MG63 (cell line): ENCODE measurements around the gene ADGRF5. TPM values are rescaled to one million over a fixed set of nuclear protein-coding genes. Genes with fewer than 3 reads are reported as not detected.

ENCODE experiments used
- DNase-seq: peaks from one replicate; pipeline ENCODE4 v3.0.0-alpha.2; 2020
- H3K27me3 ChIP-seq: fragments of 250-450 bp; sonication (Bioruptor Pico); 2 replicates; pipeline ENCODE4 v1.5.1; 2020; ENCODE audit warnings: mild to moderate bottlenecking, moderate library complexity
- H3K36me3 ChIP-seq: fragments of 250-450 bp; sonication (Bioruptor Pico); 2 replicates; pipeline ENCODE4 v1.5.1; 2020; ENCODE audit warnings: mild to moderate bottlenecking, moderate library complexity
- H3K4me3 ChIP-seq: fragments of 250-450 bp; sonication (Bioruptor Pico); 2 replicates; pipeline ENCODE4 v1.5.1; 2020; ENCODE audit warnings: mild to moderate bottlenecking, moderate library complexity
- H3K9me3 ChIP-seq: fragments of 250-450 bp; sonication (Bioruptor Pico); 2 replicates; pipeline ENCODE4 v1.5.1; 2020; ENCODE audit warnings: mild to moderate bottlenecking, moderate library complexity
- total RNA-seq: library from RNA; depleted of rRNA; stranded (reverse); fragments of >200 nt; shearing (Covaris generic); gene quantifications from 2 replicates; pipeline ENCODE4 v1.2.3, GENCODE V29; 2014; ENCODE audit warnings: low replicate concordance

Gene ADGRF5
- total RNA-seq, 1 experiment from 2014 or later: not detected

GRCh38 chr6:46940433-46941226 is 18.9 kb upstream of the ADGRF5 start:
- Histone ChIP-seq H3K9me3 (no peaks in the 10 kb centered on the region), H3K27me3 (no peaks in the 10 kb centered on the region), H3K4me3 (no peak overlapping the region), H3K36me3 (no peaks in the 10 kb centered on the region)
- no peak for DNase-seq

GRCh38 chr6:46937642-46938041 is 15.9 kb upstream of the ADGRF5 start:
- no peak for DNase-seq
- Histone ChIP-seq H3K27me3 (no peaks in the 10 kb centered on the region), H3K4me3 (no peak overlapping the region), H3K36me3 (no peaks in the 10 kb centered on the region), H3K9me3 (no peaks in the 10 kb centered on the region)

DNA sequence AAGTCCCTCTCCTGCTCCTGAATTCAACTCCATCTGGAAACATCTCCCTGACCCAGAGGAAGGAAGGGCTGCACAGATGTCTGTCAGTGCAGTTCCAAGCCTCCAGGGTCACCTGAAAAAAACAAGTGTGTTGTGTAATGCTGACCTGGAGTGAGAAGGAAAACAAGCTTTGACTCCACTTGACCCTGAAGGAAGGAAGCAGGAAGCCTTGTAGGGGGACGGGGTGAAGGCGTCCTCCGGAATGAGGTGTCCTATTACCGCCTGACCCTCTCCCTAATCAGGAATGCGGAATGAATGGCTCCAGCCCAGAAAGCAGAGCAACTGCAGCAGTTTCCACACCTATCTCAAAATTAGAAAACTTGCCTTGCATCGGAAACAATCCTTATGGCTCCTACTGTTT is 13.9 kb upstream of the ADGRF5 start:
- Histone ChIP-seq H3K4me3 (no peak overlapping the region), H3K27me3 (no peaks in the 10 kb centered on the region), H3K36me3 (no peaks in the 10 kb centered on the region), H3K9me3 (no peaks in the 10 kb centered on the region)
- no peak for DNase-seq

DNA sequence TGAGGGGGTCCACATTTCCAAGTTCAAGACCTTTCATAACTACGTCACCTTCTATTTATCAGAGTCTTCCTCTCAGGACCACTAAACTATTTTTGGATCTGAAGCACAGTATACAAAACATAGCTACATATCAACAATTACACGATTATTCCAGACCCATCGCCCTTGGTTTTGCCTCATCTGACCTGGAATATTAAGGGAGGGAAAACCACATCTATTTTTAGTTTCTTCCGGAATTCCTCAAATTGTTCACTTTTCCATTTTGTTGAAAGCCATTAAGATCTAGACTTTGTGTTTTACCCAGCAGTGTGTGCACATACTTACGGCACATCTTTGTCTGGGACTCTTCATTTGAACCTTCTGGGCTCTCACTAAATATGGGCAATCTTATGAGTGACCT is 12.0 kb upstream of the ADGRF5 start:
- no peak for DNase-seq
- no peak overlapping the region for H3K4me3 ChIP-seq
- H3K9me3 ChIP-seq: no peaks in the 10 kb centered on the region
- no peaks in the 10 kb centered on the region for H3K36me3 ChIP-seq
- no peaks in the 10 kb centered on the region for H3K27me3 ChIP-seq

GRCh38 chr6:46932526-46933319 is 11.0 kb upstream of the ADGRF5 start:
- no peaks in the 10 kb centered on the region for H3K27me3 ChIP-seq
- DNase-seq: no peak
- H3K4me3 ChIP-seq: no peak overlapping the region
- no peaks in the 10 kb centered on the region for H3K9me3 ChIP-seq
- H3K36me3 ChIP-seq: no peaks in the 10 kb centered on the region

DNA sequence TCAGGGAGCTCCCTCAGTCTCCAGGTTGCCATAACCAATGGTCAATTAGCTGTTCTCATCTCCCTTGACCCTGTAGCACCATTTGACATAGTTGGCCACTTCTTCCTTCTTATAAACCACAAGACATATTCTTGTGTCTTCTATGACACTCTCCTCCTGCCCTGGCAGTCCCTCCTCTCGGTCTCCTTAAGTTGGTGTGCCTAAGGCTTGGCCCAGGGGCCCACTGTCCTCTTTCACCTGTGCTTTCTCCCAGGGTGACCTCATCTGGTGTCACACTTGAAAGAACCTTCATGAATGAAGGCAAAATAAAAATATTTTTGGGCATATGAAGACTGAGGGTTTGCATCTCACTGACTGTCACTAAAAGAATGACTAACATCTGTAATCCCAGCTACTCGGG is 9.7 kb upstream of the ADGRF5 start:
- Histone ChIP-seq H3K27me3 (no peaks in the 10 kb centered on the region), H3K36me3 (no peaks in the 10 kb centered on the region), H3K4me3 (no peak overlapping the region), H3K9me3 (no peaks in the 10 kb centered on the region)
- no peak for DNase-seq

- no peak overlapping the region for H3K4me3 ChIP-seq
- no peaks in the 10 kb centered on the region for H3K9me3 ChIP-seq
- H3K27me3 ChIP-seq: no peaks in the 10 kb centered on the region
- no peak for DNase-seq
- H3K36me3 ChIP-seq: no peaks in the 10 kb centered on the region
Measured at GRCh38 chr6:46930331-46930730, 8.6 kb upstream of the ADGRF5 start.

DNA sequence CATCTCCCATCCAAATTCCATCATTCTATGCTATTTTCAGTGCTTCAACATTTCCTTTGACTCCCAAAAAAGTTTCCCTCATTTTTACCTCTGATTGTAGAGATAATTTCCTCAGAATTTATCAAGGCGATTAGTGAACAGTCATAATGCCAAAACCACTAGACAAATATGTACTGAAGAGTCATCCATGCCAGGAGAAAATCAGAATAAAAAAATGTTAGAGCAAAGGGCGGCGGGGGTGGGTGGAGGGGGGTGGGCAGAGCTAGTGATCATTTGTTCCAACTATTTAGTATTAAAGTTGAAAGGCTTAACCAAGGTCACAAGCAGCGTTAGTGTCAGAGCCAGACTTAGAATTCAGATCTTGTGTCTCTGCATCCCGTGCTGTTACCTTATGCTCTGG is 5.3 kb upstream of the ADGRF5 start:
- Histone ChIP-seq H3K36me3 (no peaks in the 10 kb centered on the region), H3K9me3 (no peaks in the 10 kb centered on the region), H3K27me3 (no peaks in the 10 kb centered on the region), H3K4me3 (no peak overlapping the region)
- DNase-seq: no peak

- Histone ChIP-seq H3K9me3 (no peaks in the 10 kb centered on the region), H3K27me3 (no peaks in the 10 kb centered on the region), H3K4me3 (no peak overlapping the region), H3K36me3 (no peaks in the 10 kb centered on the region)
- no peak for DNase-seq
Measured at GRCh38 chr6:46926481-46926880, 4.7 kb upstream of the ADGRF5 start.

DNA sequence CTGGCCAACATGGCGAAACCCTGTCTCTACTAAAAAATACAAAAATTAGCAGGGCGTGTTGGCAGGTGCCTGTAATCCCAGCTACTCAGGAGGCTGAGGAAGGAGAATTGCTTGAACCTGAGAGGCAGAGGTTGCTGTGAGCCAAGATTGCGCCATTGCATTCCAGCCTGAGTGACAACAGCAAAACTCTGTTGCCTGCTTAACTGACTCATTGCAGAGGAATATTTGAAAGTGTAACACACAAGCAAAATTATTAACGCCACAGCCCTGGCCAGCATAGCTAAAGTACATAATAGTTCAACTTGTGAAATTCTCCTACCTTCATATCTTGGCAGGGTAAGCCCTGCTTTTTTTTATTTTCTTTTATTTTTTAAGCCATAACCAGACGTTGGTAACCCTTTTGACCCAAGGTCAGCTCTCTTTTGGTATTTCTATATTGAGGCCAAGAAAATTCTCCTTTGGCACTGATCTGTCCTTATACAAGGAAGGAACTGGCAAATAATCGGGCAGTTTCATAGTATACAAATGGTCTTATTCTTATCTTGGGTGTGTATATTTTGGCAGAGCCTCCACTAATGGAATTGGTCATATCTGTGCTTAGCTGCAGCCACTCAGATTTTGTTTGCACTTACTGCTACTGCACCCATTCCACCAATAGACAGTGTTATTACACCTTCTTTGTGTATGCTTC is 4.0 kb upstream of the ADGRF5 start:
- Histone ChIP-seq H3K4me3 (no peak overlapping the region), H3K27me3 (no peaks in the 10 kb centered on the region), H3K9me3 (no peaks in the 10 kb centered on the region), H3K36me3 (no peaks in the 10 kb centered on the region)
- peak; percentile 76 for DNase-seq

- no peak for DNase-seq
- H3K9me3 ChIP-seq: no peaks in the 10 kb centered on the region
- H3K36me3 ChIP-seq: no peaks in the 10 kb centered on the region
- no peaks in the 10 kb centered on the region for H3K27me3 ChIP-seq
- H3K4me3 ChIP-seq: no peak overlapping the region
Measured at GRCh38 chr6:46923476-46923875, 1.7 kb upstream of the ADGRF5 start.

- Histone ChIP-seq H3K9me3 (no peaks in the 10 kb centered on the region), H3K27me3 (no peaks in the 10 kb centered on the region), H3K36me3 (no peaks in the 10 kb centered on the region), H3K4me3 (no peak overlapping the region)
- DNase-seq: no peak
Measured at GRCh38 chr6:46921059-46921458, 679 bp downstream of the ADGRF5 start.

DNA sequence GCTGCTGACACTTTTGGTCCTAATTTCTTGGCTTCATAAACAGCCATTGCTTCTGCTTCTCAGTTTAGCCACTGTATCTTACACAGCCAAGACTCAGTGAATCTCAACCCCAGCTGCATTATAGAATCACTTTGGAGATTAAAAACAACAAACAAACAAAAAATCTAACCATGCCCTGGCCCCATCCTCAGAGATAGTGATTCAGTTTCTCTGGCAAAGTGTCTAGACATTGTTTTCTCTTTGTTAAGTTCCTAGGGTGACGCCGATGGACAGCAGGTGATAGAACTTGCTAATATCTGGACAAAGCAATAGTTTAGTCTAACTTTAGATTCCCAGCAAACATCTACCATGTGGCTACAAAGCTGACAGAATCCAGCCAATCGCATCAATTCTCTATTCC is 2.9 kb downstream of the ADGRF5 start:
- Histone ChIP-seq H3K27me3 (no peaks in the 10 kb centered on the region), H3K4me3 (no peak overlapping the region), H3K9me3 (no peaks in the 10 kb centered on the region), H3K36me3 (no peaks in the 10 kb centered on the region)
- DNase-seq: no peak

- Histone ChIP-seq H3K9me3 (no peaks in the 10 kb centered on the region), H3K4me3 (no peak overlapping the region), H3K27me3 (no peaks in the 10 kb centered on the region), H3K36me3 (no peaks in the 10 kb centered on the region)
- no peak for DNase-seq
Measured at GRCh38 chr6:46917002-46917545, 4.7 kb downstream of the ADGRF5 start.

- H3K4me3 ChIP-seq: no peak overlapping the region
- DNase-seq: no peak
Measured at GRCh38 chr6:46915866-46916265, 5.9 kb downstream of the ADGRF5 start.

GRCh38 chr6:46915380-46915779 is 6.4 kb downstream of the ADGRF5 start:
- no peaks in the 10 kb centered on the region for H3K36me3 ChIP-seq
- H3K27me3 ChIP-seq: no peaks in the 10 kb centered on the region
- H3K9me3 ChIP-seq: no peaks in the 10 kb centered on the region
- DNase-seq: no peak
- no peak overlapping the region for H3K4me3 ChIP-seq

More at GRCh38 chr6:46915866-46916265, 5.9 kb downstream of the ADGRF5 start:
- no peaks in the 10 kb centered on the region for H3K9me3 ChIP-seq
- H3K27me3 ChIP-seq: no peaks in the 10 kb centered on the region
- no peaks in the 10 kb centered on the region for H3K36me3 ChIP-seq

DNA sequence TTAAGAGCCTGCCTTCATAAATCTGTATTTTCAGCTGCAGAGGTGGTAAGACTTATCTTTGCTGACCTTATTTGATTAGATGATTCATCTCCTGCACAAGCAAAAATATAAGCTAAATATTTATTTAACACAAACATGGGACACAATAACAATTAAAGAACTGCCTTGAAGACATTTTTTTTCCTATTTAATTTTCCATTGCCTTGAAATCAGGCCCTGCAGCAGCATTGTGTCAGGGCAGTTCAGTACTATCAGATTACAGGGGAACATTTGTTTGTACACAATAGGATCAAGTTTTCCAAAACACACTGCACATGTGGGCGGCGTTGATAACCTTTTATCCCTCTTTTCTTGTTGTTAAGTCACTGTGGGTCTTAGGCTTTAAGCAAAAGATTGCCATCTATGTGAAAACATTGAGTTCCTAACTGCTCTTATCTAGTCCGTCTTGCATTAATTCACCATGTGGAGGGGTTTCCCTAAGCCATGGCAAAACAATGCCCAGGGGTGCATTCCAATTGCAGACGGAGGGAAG is 7.4 kb downstream of the ADGRF5 start:
- H3K4me3 ChIP-seq: no peak overlapping the region
- H3K36me3 ChIP-seq: no peaks in the 10 kb centered on the region
- no peaks in the 10 kb centered on the region for H3K9me3 ChIP-seq
- no peak for DNase-seq
- no peaks in the 10 kb centered on the region for H3K27me3 ChIP-seq
